ENCODE results near the gene IL25. TPM values are rescaled to one million over a fixed set of nuclear protein-coding genes. Genes with fewer than 3 reads are reported as not detected.

The IL25 gene
- total and polyA plus RNA-seq, 2 experiments from 2014 or later = not detected

MicroRNA genes within 50 kb of the gene (microRNA counts, 767-probe panel; counts per million panel counts)
- microRNA hsa-miR-208a (not detected), microRNA hsa-miR-208b (not detected)

Small RNAs within 50 kb of the gene (microRNA-seq; reads per million reads assigned to microRNA genes)
- gene MIR208A (not detected), gene MIR208B (not detected)

Small RNAs within 50 kb of the gene (small RNA-seq; reads per million reads assigned to genes)
- gene MIR208A (ENCODE audit: low replicate concordance) (not detected), gene MIR208B (ENCODE audit: low replicate concordance) (not detected)

Other genes starting within 250 kb of the IL25 start
- 105 and 117 TPM in 2 replicates for gene SLC7A8, start 189.1 kb upstream of the IL25 start, total RNA-seq (2014; rRNA removed; shearing (Covaris generic))
- gene SLC7A8, start 189.1 kb upstream of the IL25 start, polyA plus RNA-seq (2016; fragmentation: Nextera tagmentation; extraction: Ambion mirVana) = 122 and 124 TPM in 2 replicates
- not detected in 2 replicates for gene RNF212B, start 134.9 kb upstream of the IL25 start, total RNA-seq (2014; rRNA removed; shearing (Covaris generic))
- gene RNF212B, start 134.9 kb upstream of the IL25 start, polyA plus RNA-seq (2016; fragmentation: Nextera tagmentation; extraction: Ambion mirVana) = 0.68 TPM in 1 of 2 replicates, not detected in the other
- gene HOMEZ, start 86.7 kb upstream of the IL25 start, total RNA-seq (2014; rRNA removed; shearing (Covaris generic)) = 4.5 and 5.3 TPM in 2 replicates
- gene HOMEZ, start 86.7 kb upstream of the IL25 start, polyA plus RNA-seq (2016; fragmentation: Nextera tagmentation; extraction: Ambion mirVana) = 7.9 and 8.4 TPM in 2 replicates
- gene PPP1R3E, start 70.0 kb upstream of the IL25 start, total RNA-seq (2014; rRNA removed; shearing (Covaris generic)) = 0.66 and 2.3 TPM in 2 replicates
- gene PPP1R3E, start 70.0 kb upstream of the IL25 start, polyA plus RNA-seq (2016; fragmentation: Nextera tagmentation; extraction: Ambion mirVana) = 1.8 and 2.5 TPM in 2 replicates
- gene BCL2L2, start 66.0 kb upstream of the IL25 start, total RNA-seq (2014; rRNA removed; shearing (Covaris generic)) = 11.0 and 12.3 TPM in 2 replicates
- 3.5 and 3.6 TPM in 2 replicates for gene BCL2L2, start 66.0 kb upstream of the IL25 start, polyA plus RNA-seq (2016; fragmentation: Nextera tagmentation; extraction: Ambion mirVana)
- gene PABPN1, start 51.4 kb upstream of the IL25 start, total RNA-seq (2014; rRNA removed; shearing (Covaris generic)) = 110 and 116 TPM in 2 replicates
- 342 and 384 TPM in 2 replicates for gene PABPN1, start 51.4 kb upstream of the IL25 start, polyA plus RNA-seq (2016; fragmentation: Nextera tagmentation; extraction: Ambion mirVana)
- 52.6 and 56.6 TPM in 2 replicates for gene SLC22A17, start 19.9 kb upstream of the IL25 start, total RNA-seq (2014; rRNA removed; shearing (Covaris generic))
- 28.6 and 29.5 TPM in 2 replicates for gene SLC22A17, start 19.9 kb upstream of the IL25 start, polyA plus RNA-seq (2016; fragmentation: Nextera tagmentation; extraction: Ambion mirVana)
- gene EFS, start 7.6 kb upstream of the IL25 start, total RNA-seq (2014; rRNA removed; shearing (Covaris generic)) = 13.6 and 18.9 TPM in 2 replicates
- 5.1 and 6.4 TPM in 2 replicates for gene EFS, start 7.6 kb upstream of the IL25 start, polyA plus RNA-seq (2016; fragmentation: Nextera tagmentation; extraction: Ambion mirVana)
- 0.24 and 0.27 TPM in 2 replicates for gene CMTM5, start 4.2 kb downstream of the IL25 start, total RNA-seq (2014; rRNA removed; shearing (Covaris generic))
- gene CMTM5, start 4.2 kb downstream of the IL25 start, polyA plus RNA-seq (2016; fragmentation: Nextera tagmentation; extraction: Ambion mirVana) = not detected in 2 replicates
- gene MYH6, start 35.5 kb downstream of the IL25 start, total RNA-seq (2014; rRNA removed; shearing (Covaris generic)) = 0.03 and 0.23 TPM in 2 replicates
- 0.10 and 2.1 TPM in 2 replicates for gene MYH6, start 35.5 kb downstream of the IL25 start, polyA plus RNA-seq (2016; fragmentation: Nextera tagmentation; extraction: Ambion mirVana)
- gene MYH7, start 62.9 kb downstream of the IL25 start, total RNA-seq (2014; rRNA removed; shearing (Covaris generic)) = not detected in 2 replicates
- gene MYH7, start 62.9 kb downstream of the IL25 start, polyA plus RNA-seq (2016; fragmentation: Nextera tagmentation; extraction: Ambion mirVana) = 0.05 TPM in 1 of 2 replicates, not detected in the other
- gene NGDN, start 96.9 kb downstream of the IL25 start, total RNA-seq (2014; rRNA removed; shearing (Covaris generic)) = 48.6 and 67.1 TPM in 2 replicates
- 81.6 and 90.8 TPM in 2 replicates for gene NGDN, start 96.9 kb downstream of the IL25 start, polyA plus RNA-seq (2016; fragmentation: Nextera tagmentation; extraction: Ambion mirVana)
- 9.9 and 11.6 TPM in 2 replicates for gene ZFHX2, start 179.0 kb downstream of the IL25 start, total RNA-seq (2014; rRNA removed; shearing (Covaris generic))
- 18.5 and 22.4 TPM in 2 replicates for gene ZFHX2, start 179.0 kb downstream of the IL25 start, polyA plus RNA-seq (2016; fragmentation: Nextera tagmentation; extraction: Ambion mirVana)
- gene THTPA, start 183.5 kb downstream of the IL25 start, total RNA-seq (2014; rRNA removed; shearing (Covaris generic)) = 15.0 and 21.3 TPM in 2 replicates
- gene THTPA, start 183.5 kb downstream of the IL25 start, polyA plus RNA-seq (2016; fragmentation: Nextera tagmentation; extraction: Ambion mirVana) = 6.3 and 8.6 TPM in 2 replicates
- 63.5 and 70.8 TPM in 2 replicates for gene AP1G2, start 195.0 kb downstream of the IL25 start, total RNA-seq (2014; rRNA removed; shearing (Covaris generic))
- gene AP1G2, start 195.0 kb downstream of the IL25 start, polyA plus RNA-seq (2016; fragmentation: Nextera tagmentation; extraction: Ambion mirVana) = 53.7 and 55.3 TPM in 2 replicates
- 28.5 and 29.9 TPM in 2 replicates for gene JPH4, start 206.0 kb downstream of the IL25 start, total RNA-seq (2014; rRNA removed; shearing (Covaris generic))
- gene JPH4, start 206.0 kb downstream of the IL25 start, polyA plus RNA-seq (2016; fragmentation: Nextera tagmentation; extraction: Ambion mirVana) = 11.0 and 11.9 TPM in 2 replicates

Measured in GM23338 (cell line).